GM20431 (cell line): ENCODE results near the gene MRPS7.
"Not testable (repeated sequence)": the region's sequence is repeated elsewhere in the genome, so short reads cannot be mapped to it uniquely, and the experiment has no call there.

ENCODE experiments used
- in situ Hi-C: fragments of 300-500 bp; cut with MseI, MboI; formaldehyde crosslinking; loops from one replicate; pipeline ENCODE4 v1.15.0; 2020; ENCODE audit warnings: low sequenced_read_pairs; ENCODE audit not compliant: unreplicated experiment

The MRPS7 gene

DNA sequence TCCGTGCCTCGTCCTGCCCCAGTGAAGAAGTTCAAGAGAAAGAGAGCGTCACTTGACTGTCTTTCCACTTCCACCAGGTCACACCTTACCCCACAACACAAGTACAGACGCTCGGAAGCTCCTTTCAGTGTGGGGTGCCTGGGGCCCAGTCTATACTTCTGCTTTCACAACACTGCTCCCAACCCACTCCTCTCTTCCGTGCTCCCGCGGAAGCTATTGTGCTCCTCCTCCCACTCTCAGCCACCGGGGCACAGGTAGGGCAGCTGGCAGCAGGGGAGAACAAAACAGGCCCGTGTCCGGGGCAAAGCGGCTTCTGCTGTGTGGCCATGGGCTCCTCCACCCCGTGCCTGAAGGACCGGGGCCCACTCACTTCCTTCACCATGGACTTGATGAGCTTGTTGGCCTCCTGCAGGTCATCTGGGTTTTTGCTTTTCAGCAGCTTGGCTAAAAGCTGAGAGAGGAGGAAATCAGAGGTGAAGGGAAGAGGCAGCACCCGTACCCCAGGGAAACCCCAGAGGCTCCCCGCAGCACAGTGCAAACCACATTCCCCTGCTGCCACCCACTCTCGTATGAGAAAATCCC, 19.1 kb upstream of the MRPS7 start:
- in situ Hi-C loops = no loop called here

DNA sequence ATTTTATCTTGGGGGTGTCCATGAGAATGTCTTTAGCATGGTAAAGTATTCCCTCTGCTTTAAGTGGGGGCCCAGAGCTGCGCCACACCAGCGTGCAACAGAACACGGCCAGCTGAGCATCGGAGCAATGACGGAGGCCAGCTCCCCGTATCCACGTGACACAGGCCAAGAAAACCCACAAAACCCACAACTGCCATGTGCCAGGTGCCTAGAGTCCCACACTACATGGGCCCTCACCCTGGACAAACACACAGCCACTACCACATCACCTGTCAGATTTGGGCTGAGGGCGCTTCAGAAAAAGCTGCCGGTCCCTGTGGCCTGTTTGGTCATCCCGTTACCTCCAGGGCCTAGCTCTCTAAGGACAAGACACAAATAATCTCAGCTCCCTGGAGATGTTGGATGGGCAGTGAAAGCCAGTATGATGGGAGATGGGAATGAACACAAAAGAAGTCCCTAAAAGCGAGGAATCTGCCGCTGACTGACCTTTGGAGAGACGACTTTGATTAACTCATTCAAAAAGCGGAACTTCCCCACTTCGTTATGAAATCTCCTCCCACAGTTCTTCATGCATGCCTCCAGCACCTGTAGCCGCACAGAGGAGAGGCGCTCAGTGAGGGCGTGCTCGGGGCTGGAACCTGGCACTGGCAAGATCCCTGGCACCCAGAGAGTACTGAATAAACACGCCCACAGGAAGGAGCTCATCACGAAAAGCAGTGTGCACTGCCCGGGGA, 17.4 kb upstream of the MRPS7 start:
- in situ Hi-C loops = no loop called here

DNA sequence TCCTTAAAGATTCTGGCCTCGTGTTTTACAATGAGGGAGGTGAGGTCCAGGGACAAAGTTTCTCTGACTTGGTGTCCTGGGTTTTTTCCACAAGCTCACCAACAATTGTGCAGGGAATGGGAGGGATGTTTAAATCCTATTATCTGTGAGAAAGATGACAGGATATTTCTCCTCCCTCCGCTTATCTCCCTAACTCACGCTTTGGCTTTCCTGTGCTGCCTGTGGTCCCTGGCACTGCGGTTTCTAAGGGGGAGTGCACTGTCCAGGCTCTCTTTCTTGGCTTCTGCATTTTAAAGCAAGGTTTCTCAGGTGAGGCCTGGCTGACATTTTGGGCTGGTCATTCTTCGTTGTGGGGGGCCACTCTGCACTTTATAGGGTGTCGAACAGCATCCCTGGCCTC, 16.7 kb upstream of the MRPS7 start:
- in situ Hi-C loops = no loop called here

DNA sequence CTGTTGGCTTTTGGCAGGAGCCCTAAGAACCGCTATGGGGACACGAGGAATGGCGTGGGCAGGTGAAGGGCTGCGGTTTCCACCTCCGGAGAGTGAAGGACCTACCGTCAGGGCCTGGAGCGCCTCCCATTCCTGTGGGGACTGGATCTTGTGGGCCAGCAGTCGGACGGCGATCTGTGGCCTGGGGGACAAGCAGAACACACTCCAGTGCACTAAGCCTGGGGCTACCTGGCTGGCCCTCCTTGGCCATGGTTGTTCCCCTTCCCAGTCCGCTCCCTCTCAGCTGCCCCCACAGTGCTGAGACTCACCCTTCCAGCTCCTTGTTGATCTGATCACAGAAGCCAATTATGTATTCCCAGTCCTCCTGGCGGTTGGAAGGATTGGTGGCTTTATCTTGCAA, 15.3 kb upstream of the MRPS7 start:
- in situ Hi-C loops = no loop called here

DNA sequence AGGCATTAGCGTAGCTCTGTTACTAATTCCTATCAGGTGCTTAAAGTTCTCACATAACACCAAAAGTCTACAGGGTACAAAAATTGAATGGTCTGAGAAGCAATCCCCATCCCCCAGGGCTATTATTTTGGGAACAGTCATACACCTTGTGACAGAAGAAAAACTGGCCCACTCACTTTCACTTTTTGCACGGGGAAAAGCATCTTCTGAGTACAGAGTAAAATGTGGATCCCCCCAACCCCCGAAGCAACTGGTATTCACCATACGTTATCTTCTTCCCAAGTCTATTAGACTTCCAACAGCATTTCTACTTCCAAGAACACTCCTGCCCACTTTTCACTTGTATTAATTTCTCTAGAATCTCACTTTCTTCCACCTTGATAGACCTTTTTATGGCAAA, 12.1 kb upstream of the MRPS7 start:
- in situ Hi-C loops = no loop called here

DNA sequence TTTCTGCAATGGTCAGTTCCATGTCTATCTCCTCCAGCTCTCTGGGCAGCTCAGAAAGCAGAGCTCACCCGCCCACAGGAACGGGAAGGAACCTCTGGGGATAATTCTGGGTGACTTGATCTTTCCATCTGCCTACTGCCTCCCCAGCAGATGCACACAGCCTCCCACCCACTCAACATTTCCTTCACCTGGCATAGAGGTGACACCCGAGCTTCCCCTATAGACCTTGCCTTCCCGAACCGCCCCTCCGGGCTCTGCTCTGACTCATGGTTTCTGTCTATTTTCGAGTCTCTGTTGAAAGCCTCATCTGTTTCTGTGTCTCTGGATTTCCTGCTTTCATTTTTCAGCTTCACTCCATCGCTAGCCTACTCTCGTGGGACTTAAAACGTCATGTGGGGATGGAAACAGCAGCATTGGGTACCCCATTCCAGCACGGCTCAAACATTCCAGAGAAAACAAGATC, 11.6 kb upstream of the MRPS7 start:
- in situ Hi-C loops = no loop called here

DNA sequence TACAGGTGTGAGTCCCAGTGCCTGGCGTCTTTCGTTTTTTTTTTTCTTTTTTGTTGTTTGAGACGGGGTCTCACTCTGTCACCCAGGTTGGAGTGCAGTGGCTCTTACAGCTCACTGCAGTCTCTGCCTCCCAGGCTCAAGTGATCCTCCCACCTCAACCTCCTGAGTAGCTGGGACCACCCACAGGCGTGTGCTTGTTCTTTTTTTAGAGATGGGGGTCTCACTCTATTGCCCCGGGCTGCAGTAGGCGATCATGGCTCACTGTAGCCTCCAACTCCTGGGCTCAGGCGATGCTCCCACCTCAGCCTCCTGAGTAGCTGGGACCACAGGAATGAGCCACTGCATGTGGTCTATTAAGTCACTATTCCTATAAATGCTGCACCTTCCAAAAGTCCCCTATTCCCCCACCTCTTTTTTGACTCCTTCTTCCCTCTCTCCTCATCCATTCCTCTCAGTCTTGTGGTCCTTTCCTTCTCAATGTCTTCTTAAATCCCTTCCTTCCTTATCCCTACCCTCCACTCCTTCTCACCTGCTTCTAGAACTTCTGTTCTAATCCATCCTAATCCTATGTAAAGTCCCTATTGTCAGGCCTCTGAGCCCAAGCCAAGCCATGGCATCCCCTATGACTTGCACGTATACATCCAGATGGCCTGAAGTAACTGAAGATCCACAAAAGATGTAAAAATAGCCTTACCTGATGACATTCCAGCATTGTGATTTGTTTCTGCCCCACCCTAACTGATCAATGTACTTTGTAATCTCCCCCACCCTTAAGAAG, 9.5 kb upstream of the MRPS7 start:
- in situ Hi-C loops = no loop called here

DNA sequence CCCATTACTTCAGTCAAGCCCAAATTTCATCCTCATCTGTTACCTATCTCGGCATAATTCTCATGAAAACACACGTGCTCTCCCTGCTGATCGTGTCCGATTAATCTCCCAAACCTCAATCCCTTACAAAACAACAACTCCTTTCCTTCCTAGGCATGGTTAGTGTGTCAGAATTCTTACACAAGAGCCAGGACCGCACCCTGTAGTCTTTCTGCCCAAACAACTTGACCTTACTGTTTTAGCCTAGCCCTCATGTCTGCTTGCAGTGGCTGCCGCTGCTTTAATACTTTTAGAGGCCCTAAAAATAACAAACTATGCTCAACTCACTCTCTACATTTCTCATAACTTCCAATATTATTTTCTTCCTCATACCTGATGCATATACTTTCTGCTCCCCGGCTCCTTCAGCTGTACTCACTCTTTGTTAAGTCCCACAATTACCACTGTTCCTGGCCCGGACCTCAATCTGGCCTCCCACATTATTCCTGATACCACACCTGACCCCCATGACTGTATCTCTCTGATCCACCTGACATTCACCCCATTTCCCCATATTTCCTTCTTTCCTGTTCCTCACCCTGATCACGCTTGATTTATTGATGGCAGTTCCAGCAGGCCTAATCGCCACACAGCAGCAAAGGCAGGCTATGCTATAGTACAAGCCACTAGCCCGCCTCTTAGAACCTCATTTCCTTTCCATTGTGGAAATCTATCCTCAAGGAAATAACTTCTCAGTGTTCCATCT, 5.6 kb upstream of the MRPS7 start:
- in situ Hi-C loops = not testable (repeated sequence)

DNA sequence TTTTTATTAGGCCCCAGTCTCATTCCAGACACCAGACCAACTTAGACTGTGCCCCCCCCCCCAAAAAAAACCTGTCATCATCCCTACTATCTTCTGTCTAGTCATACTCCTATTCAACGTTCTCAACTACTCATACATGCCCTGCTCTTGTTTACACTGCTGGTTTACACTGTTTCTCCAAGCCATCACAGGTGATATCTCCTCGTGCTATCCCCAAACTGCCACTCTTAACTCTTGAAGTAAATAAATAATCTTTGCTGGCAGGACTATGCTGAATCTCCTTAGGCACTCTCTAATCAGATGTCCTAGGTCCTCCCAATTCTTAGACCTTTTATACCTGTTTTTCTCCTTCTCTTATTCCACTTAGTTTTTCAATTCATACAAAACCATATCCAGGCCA, 4.5 kb upstream of the MRPS7 start:
- in situ Hi-C loops = not testable (repeated sequence)

DNA sequence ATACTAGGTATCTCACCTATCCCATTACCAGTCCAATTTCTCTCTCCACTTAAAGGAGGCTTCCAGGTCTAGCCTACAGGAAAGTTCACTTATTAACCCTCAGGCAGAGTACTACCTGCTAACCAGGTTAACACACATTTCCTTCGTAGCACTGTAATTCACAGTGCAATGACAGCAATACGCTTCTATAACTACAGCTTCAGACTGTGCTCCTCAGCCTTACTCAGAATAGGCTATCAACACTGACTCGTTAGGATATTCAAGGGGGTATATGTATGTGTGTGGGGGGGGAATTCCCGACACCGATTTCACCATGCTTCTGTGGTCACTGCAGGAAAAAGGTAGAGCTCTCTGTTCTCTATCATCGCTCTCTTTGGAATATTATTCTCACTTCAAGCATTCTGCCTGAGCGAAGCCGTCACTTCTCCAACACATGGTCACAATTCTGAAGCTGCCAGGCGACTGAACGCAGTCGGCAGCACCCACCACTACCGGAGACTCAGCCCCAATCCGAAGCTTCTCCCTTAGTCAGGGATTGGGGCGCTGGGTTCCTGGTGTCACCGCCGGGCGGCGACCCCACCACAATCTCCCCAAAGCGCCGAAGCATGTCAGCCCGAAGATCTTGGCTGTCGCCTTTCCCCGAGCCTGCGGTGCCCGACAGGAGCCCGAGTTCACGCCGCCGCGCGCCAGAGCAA, 891 bp upstream of the MRPS7 start:
- in situ Hi-C loops = no loop called here

DNA sequence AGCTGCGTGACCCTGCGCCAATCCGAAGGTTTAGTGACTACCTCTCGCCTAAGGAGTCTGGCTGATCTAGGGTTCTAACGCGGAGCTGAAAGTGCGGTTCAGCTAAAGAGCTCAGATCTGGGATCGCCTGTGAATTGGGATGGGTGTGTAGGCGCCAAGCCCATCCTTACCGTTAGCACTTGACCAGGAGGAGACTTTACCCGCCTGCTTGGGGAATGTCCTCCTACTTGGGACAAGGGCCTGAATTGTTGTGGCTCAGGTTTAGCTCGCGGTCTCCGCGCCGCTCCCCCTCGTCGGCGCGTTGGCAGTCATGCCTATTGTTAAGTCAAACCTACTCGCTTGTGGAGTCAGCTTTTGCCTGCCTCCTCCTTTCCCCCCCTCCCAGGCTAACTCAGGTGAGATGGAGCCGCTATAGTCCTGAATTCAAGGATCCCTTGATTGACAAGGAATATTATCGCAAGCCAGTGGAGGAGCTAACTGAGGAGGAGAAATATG, 480 bp downstream of the MRPS7 start:
- in situ Hi-C loops = no loop called here

DNA sequence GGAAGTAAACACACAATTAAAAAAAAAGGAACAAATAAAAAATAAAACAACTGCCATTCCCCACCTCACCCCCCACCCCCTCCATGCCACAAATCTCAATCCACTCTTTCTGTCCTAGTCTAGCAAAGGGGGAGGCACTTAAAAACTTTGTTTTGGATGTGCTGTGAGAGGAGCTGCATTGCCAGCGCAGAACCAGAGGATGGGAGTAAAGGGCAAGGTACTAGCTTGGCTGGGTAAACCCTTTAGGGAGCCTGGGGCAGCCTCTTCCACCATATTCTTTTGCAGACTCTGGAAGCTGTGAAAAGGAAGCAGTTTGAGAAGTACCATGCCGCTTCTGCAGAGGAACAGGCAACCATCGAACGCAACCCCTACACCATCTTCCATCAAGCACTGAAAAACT, 1.4 kb downstream of the MRPS7 start:
- in situ Hi-C loops = no loop called here

DNA sequence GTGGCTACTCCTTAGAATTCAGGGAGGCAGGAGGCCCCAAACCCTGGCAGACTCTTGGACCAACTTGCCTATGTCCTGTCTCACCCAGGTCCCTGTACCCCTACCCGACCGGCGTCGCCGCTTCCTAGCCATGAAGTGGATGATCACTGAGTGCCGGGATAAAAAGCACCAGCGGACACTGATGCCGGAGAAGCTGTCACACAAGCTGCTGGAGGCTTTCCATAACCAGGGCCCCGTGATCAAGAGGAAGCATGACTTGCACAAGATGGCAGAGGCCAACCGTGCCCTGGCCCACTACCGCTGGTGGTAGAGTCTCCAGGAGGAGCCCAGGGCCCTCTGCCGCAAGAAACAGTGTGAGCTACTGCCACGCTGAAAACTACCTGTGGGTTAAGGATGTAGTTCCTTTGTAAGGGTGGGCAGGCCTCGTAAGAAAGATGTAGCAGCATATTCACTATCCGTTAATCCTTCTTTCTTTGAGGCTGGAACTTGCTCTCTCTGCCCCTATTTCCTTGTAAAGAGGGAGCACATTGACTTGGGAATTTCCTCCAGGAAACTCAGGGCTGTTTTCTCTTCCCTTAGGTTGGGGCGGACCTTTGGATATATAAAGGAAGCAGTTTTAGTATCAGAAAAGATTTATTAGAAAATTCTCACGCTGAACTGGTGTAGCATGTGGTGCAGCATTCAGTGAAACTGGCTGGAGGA, 4.1 kb downstream of the MRPS7 start:
- in situ Hi-C loops = no loop called here

DNA sequence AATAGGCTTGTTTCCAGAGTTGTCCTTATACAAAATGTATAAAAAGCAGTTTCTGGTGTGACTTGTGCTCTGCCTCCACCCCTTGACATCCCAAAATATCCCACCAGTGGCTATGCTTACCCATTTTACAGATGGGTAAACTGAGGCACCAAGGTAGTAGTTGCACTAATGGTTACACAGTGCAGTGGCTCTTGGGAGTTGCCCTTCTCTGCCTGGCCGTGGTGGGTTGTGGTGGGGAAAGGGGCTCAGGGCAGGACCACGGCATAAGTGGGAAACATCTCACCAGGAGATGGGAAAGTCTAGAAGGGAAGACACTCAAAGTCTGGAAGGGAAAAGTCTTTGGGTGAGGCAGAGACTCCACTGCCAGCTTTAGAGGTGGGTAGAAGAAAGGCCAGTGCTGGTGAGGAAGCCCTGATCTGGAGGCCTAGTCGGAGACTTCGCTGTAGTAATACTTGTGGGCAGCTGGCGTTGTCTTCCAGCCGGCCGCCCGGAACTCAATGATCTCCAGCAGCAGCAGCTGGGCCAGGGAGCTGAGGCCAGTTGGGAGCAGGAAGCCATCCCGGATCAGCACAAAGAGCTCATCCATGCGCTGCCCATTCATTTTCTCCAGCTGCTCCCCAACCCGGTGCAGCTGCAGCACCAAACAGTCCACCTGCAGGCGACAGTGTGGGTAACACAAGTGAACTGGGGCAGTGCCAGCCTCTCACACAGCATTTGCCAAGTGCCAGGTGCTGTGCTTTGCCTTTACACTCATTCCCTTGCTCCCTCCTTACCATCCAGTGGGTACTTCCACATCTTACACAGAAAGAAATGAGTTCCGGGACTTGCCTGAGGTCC, 4.9 kb downstream of the MRPS7 start:
- in situ Hi-C loops = no loop called here

DNA sequence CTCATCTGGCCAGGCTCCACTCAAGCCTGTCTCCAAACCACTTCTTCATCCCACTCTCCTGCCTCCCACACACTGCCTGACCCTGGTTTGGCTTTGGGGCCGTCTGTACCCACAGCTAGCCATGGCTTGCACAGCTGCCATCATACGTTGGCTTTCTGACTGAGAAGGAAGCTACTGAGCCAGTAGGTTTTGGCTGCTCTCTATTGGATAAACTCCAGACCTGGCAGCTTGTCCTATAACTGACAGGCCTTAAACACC, 5.4 kb downstream of the MRPS7 start:
- in situ Hi-C loops = no loop called here

DNA sequence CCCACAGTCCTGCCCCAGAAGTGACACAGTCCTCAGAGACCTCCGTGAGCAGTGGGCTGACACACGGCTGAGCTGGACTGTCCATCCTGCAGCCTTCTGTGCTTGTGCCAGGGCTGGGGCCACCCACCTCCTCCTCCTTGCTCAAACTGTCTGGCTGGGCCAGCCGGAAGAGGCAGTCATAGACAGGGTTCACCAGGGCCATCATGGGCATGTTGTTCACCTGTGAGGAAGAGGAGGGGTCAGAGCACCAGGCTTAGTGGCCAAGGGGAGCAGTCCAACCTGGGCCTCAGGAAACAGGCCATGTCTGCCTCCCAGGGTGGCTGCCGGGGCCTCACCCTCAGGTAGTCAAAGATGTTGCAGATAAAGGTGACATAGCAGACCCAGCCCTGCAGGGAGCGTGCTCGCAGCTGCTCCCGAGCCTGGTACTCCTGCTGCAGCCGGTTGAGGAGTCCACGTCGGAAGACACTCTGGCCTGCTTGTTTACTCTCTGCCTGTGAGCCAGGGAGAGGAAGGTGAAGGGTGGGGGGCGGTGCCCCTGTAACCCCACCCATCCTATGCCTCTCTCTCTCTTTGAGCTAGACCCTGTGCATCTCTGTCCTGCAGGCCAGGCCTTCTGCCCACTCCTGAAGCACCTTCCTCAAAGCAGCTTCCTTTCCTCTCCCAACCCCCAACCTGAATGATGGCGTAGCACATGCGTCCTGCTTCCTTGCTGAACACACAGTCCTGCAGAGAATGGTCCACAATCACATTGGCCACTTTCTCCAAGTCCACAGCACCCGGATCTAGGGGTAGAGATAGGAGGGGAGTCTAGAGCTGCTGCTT, 5.9 kb downstream of the MRPS7 start:
- in situ Hi-C loops = no loop called here

DNA sequence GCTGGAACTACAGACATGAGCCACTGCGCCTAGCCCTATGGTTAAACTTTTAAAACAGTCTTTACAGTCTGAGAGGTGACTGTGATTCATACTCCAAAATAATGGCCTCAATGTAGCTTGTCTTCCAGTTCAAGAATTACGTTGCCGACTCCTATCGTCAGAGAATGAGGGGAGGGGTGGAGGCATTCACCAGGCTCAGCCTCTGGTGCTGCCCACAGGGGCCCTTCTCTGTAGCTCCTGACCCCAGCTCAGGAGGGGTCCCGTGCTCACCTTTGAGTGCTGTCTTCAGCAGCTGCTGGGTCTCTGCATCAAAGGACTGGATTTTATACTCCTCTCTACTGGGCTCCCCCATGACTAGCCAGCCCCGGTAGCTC, 8.2 kb downstream of the MRPS7 start:
- in situ Hi-C loops = no loop called here
